Pancreas (tissue), 10 donors: ENCODE measurements around the gene SLC34A3. TPM values are rescaled to one million over a fixed set of nuclear protein-coding genes. Genes with fewer than 3 reads are reported as not detected.

Experiments used
- ATAC-seq, 4 donors: fragments of 200-7000 bp; cut with Tn5 transposase; one replicate each; pipeline versions ENCODE4 v1.8.0 to v1.9.1; 2020; ENCODE audit warnings: mild to moderate bottlenecking in 4 of 4, moderate library complexity in 4 of 4
- DNase-seq, 6 donors: peaks; one replicate each; pipeline ENCODE4 v3.0.0-alpha.2; 2020
- FAIRE-seq: peaks from 2 replicates; lab custom pipeline; 2012; peaks lifted over from hg19 to GRCh38; lab: Jason Lieb, UNC
- H3K27ac ChIP-seq, 4 donors: fragments of 200-600 bp; sonication (generic); 1 replicate in 3 of 4; 2 replicates in 1 of 4; pipeline versions ENCODE4 v1.5.0 to v1.8.0; 2020
- H3K27me3 ChIP-seq, 4 donors: fragments of 200-600 bp; one replicate each; pipeline ENCODE4 v1.8.0; 2021
- H3K36me3 ChIP-seq, 3 donors: fragments of 200-600 bp; sonication (generic) in 1 of 3; one replicate each; pipeline versions ENCODE4 v1.5.0 to v1.8.0; 2020 to 2021
- H3K4me1 ChIP-seq, 3 donors: fragments of 200-600 bp; one replicate each; pipeline ENCODE4 v1.8.0; 2021
- H3K4me3 ChIP-seq, 4 donors: fragments of 200-600 bp; sonication (generic) in 2 of 4; one replicate each; pipeline versions ENCODE4 v1.5.0 to v1.8.0; 2020 to 2021
- H3K9me3 ChIP-seq, 4 donors: fragments of 200-600 bp; one replicate each; pipeline ENCODE4 v1.8.0; 2021
- WGBS, 2 donors: extraction: QIAGEN DNeasy Blood & Tissue Kit; methylation state at CpG; one replicate each; pipeline ENCODE4 v1.1.7; 2013; 5-methylcytosine and 5-hydroxymethylcytosine counted together
- intact Hi-C, 3 donors: fragments of 100-400 bp; cut with DNase I; formaldehyde crosslinking; loops; one replicate each; pipeline versions ENCODE4 v1.11.1 to v1.14.2; 2022
- polyA plus RNA-seq, 2 donors: library from polyadenylated mRNA; stranded (reverse); fragments of 200-250 nt; gene quantifications; one replicate each; pipeline ENCODE4 v1.2.3, GENCODE V29; 2013
- total RNA-seq, 6 donors: library from RNA; stranded (reverse); fragmentation: NEBNext Ultra II Directional in 4 of 6; extraction: Animal tissue kit (Norgen Biotek cat#: 25700) in 4 of 6; gene quantifications; one replicate each; pipeline versions ENCODE4 v1.2.1 to v1.2.4, GENCODE V29; 2021 to 2023
- TF ChIP-seq, protein P1 (sequence below), 4 donors: fragments of 200-600 bp; sonication (generic) in 3 of 4; IDR thresholded peaks; one replicate each; pipeline versions ENCODE4 v1.5.0 to v1.8.0; 2021; ENCODE audit warnings: antibody characterized with exemption in 4 of 4
- donor health status: healthy with polysubstance abuse.
- donor health status: DM: no; HTN: no; CAD: no; lungs with moderate emphysema.
- donor health status: DM: no; HTN: no; CAD: no.
- donor health status: control.
- donor health status: control.
- donor health status: Bipolar disorder and iron deficiency.
- donor health status: DM: yes; HTN: yes; CAD: no.
- donor health status: DM: no; HTN: no; CAD: no.
- donor health status: DM: no; HTN: no; CAD: no.
- donor health status: DM: yes; HTN: yes; CAD: no.

The SLC34A3 gene
- total and polyA plus RNA-seq, 8 donors: 0.12 to 0.42 (median 0.20) TPM; not detected in 4

- Histone ChIP-seq H3K27me3 (no peaks in the 10 kb centered on the region), H3K9me3 (no peaks in the 10 kb centered on the region), H3K4me3 (no peak overlapping the region), H3K4me1 (peaks cover 5 to 14% (median 10%) of the 10 kb centered on the region in 3 donors), H3K36me3 (no peaks in the 10 kb centered on the region), H3K27ac (no peak overlapping the region)
- ATAC-seq: no peak
- no peak for DNase-seq
- FAIRE-seq: no peak
- intact Hi-C loops: no loop called here
- TF ChIP-seq, protein P1, sequence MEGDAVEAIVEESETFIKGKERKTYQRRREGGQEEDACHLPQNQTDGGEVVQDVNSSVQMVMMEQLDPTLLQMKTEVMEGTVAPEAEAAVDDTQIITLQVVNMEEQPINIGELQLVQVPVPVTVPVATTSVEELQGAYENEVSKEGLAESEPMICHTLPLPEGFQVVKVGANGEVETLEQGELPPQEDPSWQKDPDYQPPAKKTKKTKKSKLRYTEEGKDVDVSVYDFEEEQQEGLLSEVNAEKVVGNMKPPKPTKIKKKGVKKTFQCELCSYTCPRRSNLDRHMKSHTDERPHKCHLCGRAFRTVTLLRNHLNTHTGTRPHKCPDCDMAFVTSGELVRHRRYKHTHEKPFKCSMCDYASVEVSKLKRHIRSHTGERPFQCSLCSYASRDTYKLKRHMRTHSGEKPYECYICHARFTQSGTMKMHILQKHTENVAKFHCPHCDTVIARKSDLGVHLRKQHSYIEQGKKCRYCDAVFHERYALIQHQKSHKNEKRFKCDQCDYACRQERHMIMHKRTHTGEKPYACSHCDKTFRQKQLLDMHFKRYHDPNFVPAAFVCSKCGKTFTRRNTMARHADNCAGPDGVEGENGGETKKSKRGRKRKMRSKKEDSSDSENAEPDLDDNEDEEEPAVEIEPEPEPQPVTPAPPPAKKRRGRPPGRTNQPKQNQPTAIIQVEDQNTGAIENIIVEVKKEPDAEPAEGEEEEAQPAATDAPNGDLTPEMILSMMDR (IDR thresholded peaks at IDR 0.05): no peak
- WGBS, 2 donors: 46 to 47% methylated on average over 29 of the region's 29 CpGs
Observed at GRCh38 chr9:137228506-137228967, 2.2 kb upstream of the SLC34A3 start.

GRCh38 chr9:137228968-137229896 is 1.5 kb upstream of the SLC34A3 start:
- WGBS, 2 donors: 69% methylated on average over 26 to 27 of the region's 27 CpGs
- Histone ChIP-seq H3K27ac (no peak overlapping the region), H3K27me3 (no peaks in the 10 kb centered on the region), H3K4me1 (peaks cover 5 to 14% (median 10%) of the 10 kb centered on the region in 3 donors), H3K9me3 (no peaks in the 10 kb centered on the region), H3K36me3 (no peaks in the 10 kb centered on the region), H3K4me3 (no peak overlapping the region)
- TF ChIP-seq, protein P1 (IDR thresholded peaks at IDR 0.05): no peak
- FAIRE-seq: no peak
- intact Hi-C loops: no loop called here
- no peak for DNase-seq
- no peak for ATAC-seq

- Histone ChIP-seq H3K27ac (no peak overlapping the region), H3K27me3 (no peaks in the 10 kb centered on the region), H3K36me3 (no peaks in the 10 kb centered on the region), H3K9me3 (no peaks in the 10 kb centered on the region), H3K4me1 (peaks cover 5 to 14% (median 10%) of the 10 kb centered on the region in 3 donors), H3K4me3 (no peak overlapping the region)
- ATAC-seq (no peak), DNase-seq (no peak), FAIRE-seq (no peak)
- TF ChIP-seq, protein P1 (IDR thresholded peaks at IDR 0.05): no peak
- intact Hi-C loops: loop anchor here (5.0 to 10.0 kb wide), 2 partner anchors 113 to 115 kb away; partner anchors contain the start of gene DPP7 (in 1 of the 3)
- WGBS, 2 donors: 54 to 69% methylated on average over 27 to 31 of the region's 31 CpGs
Observed at GRCh38 chr9:137229903-137230704, 597 bp upstream of the SLC34A3 start.

DNA sequence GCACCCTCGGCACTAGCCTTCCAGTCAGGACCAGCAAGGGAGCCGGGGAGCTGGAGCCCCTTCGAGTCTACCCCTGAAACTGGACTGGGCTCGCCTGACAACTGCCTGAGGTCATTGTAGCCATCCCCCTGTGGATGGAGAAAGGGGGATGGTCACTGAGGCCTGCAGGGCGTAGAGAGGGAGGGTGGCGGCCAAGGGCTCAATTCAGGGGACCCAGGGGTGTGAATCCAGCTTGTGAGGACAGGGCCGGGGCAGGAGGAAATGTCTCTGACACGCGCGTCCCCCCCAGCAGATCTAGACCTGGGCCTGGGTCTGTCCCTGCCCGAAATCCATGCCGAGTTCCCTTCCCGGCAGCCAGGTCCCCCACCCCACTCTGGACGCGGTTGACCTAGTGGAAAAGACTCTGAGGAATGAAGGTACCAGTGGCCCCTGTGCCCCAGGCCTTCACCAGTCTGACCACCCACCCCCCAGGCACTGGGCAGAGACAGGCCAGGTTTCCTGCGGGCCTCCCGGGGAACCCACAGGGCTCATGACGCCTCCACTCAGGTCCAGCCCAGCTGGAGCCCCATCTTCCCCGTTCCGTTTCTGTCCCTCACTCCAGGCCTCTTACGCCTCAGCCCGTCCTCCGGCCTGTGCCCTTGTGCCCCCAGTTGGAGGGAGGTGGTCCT is 805 bp downstream of the SLC34A3 start:
- no peaks in the 10 kb centered on the region for H3K27me3 ChIP-seq
- H3K36me3 ChIP-seq: no peaks in the 10 kb centered on the region
- TF ChIP-seq, protein P1 (IDR thresholded peaks at IDR 0.05): no peak
- H3K4me3 ChIP-seq: no peak overlapping the region
- no peak for DNase-seq
- peaks cover 5 to 14% (median 10%) of the 10 kb centered on the region in 3 donors for H3K4me1 ChIP-seq
- no peak overlapping the region for H3K27ac ChIP-seq
- WGBS, 2 donors: 82 to 90% methylated on average over 23 of the region's 23 CpGs
- no peak for ATAC-seq
- H3K9me3 ChIP-seq: no peaks in the 10 kb centered on the region
- intact Hi-C loops: loop anchor here (5.0 to 10.0 kb wide), 2 partner anchors 114 to 117 kb away; partner anchors contain the start of gene DPP7 (in 1 of the 3)
- no peak for FAIRE-seq
